Hepatocyte (in vitro differentiated cells): ENCODE data around the gene SLC29A2.
"Not testable (repeated sequence)": the region's sequence is repeated elsewhere in the genome, so short reads cannot be mapped to it uniquely, and the experiment has no call there.

Experiments
- EZH2phosphoT487 ChIP-seq: fragments of 200-600 bp; sonication (generic); IDR thresholded peaks from one replicate; pipeline ENCODE4 v1.6.1; 2018; ENCODE audit warnings: antibody characterized with exemption, mild to moderate bottlenecking, low read depth, moderate library complexity; ENCODE audit not compliant: unreplicated experiment, severe bottlenecking
- TF ChIP-seq, protein P1 (sequence below): fragments of 200-600 bp; sonication (generic); IDR thresholded peaks from 2 replicates; pipeline ENCODE4 v1.5.1; 2016; ENCODE audit warnings: antibody characterized with exemption, mild to moderate bottlenecking; ENCODE audit not compliant: poor library complexity

- TF ChIP-seq, protein P1, sequence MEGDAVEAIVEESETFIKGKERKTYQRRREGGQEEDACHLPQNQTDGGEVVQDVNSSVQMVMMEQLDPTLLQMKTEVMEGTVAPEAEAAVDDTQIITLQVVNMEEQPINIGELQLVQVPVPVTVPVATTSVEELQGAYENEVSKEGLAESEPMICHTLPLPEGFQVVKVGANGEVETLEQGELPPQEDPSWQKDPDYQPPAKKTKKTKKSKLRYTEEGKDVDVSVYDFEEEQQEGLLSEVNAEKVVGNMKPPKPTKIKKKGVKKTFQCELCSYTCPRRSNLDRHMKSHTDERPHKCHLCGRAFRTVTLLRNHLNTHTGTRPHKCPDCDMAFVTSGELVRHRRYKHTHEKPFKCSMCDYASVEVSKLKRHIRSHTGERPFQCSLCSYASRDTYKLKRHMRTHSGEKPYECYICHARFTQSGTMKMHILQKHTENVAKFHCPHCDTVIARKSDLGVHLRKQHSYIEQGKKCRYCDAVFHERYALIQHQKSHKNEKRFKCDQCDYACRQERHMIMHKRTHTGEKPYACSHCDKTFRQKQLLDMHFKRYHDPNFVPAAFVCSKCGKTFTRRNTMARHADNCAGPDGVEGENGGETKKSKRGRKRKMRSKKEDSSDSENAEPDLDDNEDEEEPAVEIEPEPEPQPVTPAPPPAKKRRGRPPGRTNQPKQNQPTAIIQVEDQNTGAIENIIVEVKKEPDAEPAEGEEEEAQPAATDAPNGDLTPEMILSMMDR, result not testable (repeated sequence)
- not testable (repeated sequence) for TF ChIP-seq EZH2phosphoT487
These were observed 12.8 kb upstream of the SLC29A2 start for GRCh38 chr11:66384316-66384715.
